GM04504 (cell line): ENCODE results near the gene TMEM225B.
A peak's percentile ranks its signal among the peaks of the same experiment; 100 is the strongest.
"Not testable (repeated sequence)": the region's sequence is repeated elsewhere in the genome, so short reads cannot be mapped to it uniquely, and the experiment has no call there.

ENCODE experiments used
- DNase-seq: peaks from one replicate; pipeline ENCODE4 v3.0.0-alpha.2; 2012; ENCODE audit warnings: low read depth

TMEM225B gene

DNA sequence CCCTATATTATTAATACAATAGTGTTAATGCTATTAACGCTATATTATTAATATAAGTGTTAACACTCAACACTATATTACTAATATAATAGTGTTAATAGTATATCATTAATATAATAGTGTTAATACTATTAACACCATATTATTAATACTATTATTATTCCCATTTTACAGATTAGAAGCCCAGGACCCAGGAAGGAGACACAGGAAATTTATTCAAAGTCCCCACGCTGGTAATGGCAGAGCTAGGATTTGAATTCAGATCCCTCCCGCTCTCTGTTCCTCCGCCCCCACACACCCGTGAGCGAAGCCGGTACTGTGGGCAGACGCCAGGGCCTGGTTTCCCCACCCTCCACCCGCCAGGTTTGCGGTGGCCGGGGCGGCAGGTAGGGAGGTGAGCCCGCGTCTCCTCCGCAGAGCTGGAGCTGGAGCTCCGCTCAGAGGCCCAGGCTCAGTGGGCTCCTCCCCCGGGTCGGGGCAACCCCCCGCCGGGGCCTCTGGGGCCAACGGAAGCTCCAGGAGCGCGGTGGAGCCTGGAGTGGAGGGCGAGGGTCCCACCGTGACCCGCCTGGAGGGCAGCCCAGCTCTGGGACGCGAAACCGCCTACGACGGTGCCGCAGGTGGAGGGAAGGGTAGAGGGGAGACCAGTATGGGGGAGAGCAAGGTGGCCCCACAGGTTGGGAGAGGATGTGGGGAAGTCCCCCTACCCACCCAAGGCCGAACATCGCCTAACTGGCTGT lies at the start of gene TMEM225B:
TSS of gene TMEM225B (plus strand) at position 506 of the 740 bp plus-strand sequence. CDS start 6,122 bp downstream, outside the sequence.
- no peak for DNase-seq

GRCh38 chr7:99549545-99549944 lies 48.5 kb upstream of the TMEM225B start:
- DNase-seq = not testable (repeated sequence)

- no peak for DNase-seq
Observed at GRCh38 chr7:99551334-99551733, 46.7 kb upstream of the TMEM225B start.

DNA sequence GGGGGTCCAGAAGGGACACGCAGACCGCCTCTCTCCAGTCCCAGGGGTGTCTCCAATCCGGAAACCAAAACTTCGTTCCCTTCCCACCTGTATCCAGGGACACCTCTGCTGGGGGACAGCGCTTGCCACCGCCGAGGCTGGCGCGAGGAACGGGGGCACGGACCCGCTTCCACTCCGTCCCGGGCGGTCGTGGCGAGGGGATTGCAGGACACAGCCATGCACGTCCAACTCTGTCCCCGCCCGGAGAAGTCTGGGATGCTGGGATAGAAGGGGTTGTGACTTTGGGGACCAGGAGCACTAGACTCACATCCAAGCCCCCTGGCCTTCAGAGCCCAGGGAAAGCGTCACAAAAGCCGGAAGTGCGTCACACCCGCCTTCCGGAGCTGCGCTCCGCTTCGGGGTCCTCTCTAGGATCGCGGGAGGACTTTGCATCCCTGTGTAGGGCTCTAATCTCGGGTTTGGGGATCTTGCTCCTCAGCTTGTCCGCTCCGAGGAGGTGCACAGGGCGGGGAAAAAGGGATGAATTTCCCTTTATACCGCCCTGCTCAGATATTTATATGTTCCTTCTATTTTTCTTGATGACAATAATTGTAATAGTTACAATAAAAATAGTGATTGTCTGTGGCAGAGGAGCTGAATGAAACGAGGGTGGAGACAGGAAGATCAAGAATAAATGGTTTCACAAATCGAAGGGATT lies 46.2 kb upstream of the TMEM225B start, which contains the start of gene FAM200A:
TSS of gene FAM200A (minus strand) at position 348 of the 697 bp plus-strand sequence. CDS start 3,707 bp downstream, outside the sequence.
- DNase-seq = peak; percentile 75

DNA sequence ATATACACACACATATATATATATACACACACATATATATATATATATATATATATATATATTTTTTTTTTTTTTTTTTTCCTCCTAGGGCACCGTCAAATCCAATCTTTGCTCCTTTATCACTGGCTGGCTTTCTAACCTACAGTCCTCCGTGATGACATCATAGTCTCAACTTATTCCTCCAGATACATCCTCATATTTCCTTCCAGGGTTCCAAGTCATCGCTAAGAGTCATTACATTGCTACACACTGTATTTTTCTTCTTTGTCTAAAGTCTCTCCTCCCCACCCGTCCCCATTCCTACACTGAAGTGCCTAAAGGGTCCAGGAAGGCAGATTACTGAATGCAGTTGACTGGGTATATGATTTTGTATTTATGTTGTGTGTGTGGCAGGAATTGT lies 45.0 kb upstream of the TMEM225B start:
- no peak for DNase-seq

DNA sequence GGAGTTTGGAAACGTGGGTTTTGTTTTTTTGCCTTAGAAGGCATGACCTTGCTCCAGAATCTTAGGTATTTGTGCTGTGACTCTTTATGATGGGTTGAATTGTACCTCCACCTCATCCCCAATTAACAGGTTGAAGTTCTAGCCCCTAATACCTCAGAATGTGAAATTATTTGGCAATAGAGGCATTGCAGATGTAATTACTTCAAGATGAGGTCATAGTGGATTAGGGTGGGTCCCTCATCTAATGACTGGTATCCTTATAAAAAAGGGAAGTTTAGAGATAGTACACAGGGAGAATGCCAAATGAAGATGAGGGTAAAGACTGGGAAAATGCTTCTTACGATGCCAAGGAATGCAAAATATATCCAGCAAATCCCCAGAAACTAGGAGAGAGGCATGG lies 43.1 kb upstream of the TMEM225B start:
- no peak for DNase-seq

DNA sequence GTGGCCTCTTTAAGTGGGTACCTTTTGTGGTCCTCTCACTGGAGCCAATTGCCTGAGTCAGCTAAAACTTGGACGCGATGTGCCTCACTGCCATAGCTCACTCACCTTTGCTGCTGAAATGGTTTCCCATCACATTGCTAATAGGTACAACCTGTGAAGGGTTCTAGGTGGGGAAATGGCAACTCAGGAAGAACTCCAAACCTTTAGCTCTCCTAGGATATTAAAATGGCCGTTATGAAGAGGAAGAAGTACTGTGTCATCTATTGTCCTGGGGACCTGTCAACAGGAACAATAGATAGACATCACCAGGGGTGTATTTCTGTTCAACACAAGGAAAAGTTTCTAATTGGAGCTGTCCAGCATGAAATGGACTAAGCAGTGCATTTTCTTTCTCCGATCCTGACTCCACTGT lies 40.9 kb upstream of the TMEM225B start:
- DNase-seq = no peak

GRCh38 chr7:99557940-99558305 lies 40.1 kb upstream of the TMEM225B start:
- DNase-seq = no peak

- DNase-seq = peak; percentile 77
Observed at GRCh38 chr7:99558306-99559174, 39.5 kb upstream of the TMEM225B start, which contains the start of gene ZNF655. Gene ZNF655, plus strand, starts transcription at chr7:99558642. Its CDS starts 1,918 bp downstream, at chr7:99560560.

DNA sequence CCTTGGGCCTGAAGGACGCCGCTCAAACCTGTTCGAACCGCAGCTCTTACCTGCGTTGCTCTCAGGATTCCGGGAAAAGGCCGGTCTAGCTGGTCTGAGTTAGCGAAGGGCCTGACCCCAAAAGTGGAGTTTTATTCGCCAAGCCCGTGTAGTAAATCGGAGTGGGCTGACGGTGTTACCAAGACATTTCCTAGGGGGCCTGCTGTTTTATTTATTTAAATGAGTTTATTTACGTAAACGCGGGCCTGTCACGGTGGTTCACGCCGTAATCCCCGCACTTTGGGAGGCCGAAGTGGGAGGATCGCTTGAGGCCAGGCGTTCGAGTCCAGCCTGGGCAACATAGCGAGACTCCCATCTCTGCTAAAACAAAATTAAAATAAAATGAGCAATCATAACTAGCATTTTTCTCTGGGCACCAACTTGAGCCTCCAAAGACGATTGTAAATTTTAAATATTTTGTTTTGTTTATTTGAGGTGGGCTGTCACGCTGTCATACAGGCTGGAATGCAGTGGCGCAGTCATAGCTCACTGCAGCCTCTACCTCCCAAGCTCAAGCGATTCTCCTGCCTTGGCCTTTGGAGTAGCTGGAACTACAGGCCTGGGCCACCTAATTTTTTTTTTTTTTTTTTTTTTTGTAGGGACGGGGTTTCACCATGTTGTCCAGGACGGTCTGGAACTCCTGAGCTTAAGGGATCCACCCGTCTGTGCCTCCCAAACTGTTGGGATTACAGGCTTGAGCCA lies 38.7 kb upstream of the TMEM225B start:
- DNase-seq = no peak

DNA sequence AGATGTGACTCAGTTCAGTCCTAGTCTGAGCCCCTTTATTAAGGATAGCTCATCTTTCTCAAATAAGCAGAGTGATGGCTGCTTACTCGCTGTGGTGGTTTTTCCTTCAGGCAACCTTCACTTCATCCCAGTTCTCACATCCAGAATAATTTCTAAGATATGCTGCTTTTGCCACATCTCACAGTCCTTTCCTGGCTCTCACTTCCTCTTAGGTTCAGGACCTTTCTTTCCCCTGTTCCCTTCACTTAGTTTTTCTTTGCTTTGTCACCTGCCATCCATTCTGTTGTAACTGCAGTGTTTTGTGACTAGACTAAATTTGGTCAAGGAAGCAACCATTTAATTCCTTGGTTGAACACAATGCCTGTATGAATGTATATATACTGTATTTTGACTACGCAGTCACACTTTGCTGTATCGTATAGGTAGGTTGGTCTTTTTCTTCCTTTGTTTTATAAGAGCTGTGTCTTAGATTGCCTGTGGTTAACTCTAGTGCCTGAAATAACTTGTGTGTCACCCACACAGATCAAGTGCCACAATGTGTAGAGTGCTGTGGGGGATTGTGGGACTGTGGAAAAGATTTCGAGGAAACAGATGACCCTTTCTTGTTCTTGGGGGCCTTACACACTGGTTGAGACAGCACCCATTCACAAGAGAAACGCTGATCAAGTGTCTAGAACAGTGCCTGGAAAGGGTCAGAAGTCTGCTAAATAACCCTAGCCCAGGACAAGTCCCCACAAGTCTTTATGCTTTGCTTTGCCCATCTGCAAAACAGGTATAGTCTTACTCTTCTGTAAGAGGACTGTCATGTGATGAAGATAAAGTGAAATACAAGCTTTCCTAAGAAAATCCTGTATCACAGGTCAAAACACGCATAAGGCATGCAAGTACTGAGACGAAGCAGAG lies 37.0 kb upstream of the TMEM225B start:
- no peak for DNase-seq

GRCh38 chr7:99561737-99562051 lies 36.4 kb upstream of the TMEM225B start:
- no peak for DNase-seq

DNA sequence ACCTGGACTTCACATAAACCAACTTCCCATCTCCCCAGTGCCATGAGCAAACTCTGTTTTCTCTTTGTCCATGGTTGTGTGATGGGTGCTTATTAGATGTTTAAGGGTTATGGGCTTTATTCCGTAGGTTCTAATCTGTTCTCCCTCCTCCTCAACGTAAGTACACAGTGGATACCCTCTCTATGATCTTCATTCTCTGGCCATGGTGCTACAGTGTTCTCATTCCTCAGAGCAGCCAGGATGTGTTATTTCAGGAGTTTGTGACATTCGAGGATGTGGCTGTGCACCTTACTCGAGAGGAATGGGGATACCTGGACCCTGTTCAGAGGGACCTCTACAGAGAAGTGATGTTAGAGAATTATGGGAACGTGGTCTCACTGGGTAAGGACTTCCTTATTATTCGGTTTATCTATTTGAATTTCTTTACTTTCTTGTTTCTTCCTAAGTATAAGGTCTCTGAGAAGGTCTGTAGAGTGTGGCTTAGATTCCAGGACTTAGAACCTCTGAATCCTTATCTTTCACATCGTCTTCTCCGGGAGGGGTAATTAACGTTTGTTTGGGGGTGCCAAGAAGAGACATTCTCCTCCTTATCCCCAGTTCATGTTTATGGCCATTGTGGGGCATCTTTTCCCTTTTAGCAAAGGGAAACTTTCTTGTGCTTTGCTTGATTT lies 35.8 kb upstream of the TMEM225B start:
- DNase-seq = no peak

DNA sequence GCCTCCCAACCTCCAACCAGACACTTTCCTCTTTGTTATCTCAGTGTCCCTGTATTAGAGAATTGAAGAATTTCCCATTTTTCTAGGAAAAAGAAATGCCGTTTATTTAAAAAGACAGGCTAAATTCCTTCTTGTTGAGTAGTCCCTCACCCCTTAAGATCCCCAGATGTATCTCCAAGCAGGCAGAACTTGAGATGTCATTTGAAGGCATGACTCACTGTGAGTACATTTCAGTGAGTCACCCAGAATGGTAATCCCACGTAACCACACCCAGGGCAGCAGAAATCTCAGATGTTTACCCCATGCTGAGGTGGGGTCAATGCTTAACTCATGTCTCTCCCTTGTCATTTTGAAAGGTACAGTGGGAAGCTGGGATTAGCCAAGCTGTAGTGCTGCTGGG lies 35.2 kb upstream of the TMEM225B start:
- DNase-seq = peak; percentile 97

DNA sequence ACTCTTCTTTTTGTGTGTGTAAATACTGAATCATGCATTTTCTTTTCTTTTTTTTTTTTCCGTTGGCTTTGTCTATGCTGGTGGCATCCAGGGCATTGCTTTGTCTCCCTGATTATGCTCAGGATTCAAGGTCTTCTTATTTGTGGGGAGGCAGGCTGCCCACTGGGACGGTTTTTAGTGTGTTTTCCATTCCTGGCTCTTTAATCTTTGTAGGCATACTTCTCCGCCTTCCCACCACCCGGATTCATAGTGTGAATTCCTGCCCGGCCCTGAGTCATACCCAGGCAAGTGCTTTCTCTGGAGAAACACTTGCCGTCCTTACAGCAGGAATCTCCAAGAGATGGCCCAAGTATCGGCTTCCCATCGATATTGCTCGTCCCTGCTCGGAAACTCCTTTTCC lies 34.4 kb upstream of the TMEM225B start:
- DNase-seq = peak; percentile 66

DNA sequence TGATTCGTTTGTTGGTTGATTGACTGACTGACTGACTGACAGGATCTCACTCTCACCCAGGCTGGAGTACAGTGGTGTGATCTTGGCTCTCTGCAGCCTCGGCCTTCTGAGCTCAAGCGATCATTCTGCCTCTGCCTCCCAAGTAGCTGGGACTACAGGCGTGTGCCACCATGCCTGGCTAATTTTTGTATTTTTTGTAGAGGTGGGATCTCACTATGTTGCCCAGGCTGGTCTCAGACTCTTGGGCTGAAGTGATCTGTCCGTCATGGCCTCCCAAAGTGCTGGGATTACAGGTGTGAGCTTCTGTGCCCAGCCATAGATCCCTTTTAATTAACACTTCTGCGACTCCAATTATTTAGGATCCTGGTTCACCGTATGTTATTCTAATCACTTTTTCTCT lies 29.3 kb upstream of the TMEM225B start:
- not testable (repeated sequence) for DNase-seq

GRCh38 chr7:99571768-99572167 lies 26.3 kb upstream of the TMEM225B start:
- DNase-seq = no peak

DNA sequence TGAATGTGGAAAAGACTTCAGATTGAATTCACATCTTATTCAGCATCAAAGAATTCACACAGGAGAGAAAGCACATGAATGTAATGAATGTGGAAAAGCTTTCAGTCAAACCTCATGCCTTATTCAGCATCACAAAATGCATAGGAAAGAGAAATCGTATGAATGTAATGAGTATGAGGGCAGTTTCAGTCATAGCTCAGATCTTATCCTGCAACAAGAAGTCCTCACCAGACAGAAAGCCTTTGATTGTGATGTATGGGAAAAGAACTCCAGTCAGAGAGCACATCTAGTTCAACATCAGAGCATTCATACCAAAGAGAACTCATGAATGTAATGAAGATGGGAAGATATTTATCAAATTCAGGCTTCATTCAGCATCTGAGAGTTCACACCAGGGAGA lies 24.8 kb upstream of the TMEM225B start:
- DNase-seq = no peak

DNA sequence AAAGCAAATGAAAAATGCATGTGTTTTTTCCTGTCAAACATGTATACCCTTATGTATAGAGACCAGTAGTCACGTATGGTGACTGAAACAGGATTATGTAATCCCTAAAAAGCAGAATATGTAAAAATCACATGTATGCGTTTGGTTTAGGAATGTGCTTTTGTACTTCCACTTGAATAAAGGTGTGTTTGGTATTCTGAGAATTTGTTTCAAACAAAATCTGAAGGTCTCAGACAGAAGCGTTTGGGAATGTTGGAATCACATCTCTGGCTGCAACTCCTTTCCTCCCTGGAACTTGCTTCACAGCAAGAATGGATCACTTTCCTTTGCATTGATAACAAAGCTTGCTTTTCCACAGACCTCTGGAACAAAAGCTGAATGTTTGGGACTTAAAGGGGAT lies 21.8 kb upstream of the TMEM225B start:
- DNase-seq = no peak

DNA sequence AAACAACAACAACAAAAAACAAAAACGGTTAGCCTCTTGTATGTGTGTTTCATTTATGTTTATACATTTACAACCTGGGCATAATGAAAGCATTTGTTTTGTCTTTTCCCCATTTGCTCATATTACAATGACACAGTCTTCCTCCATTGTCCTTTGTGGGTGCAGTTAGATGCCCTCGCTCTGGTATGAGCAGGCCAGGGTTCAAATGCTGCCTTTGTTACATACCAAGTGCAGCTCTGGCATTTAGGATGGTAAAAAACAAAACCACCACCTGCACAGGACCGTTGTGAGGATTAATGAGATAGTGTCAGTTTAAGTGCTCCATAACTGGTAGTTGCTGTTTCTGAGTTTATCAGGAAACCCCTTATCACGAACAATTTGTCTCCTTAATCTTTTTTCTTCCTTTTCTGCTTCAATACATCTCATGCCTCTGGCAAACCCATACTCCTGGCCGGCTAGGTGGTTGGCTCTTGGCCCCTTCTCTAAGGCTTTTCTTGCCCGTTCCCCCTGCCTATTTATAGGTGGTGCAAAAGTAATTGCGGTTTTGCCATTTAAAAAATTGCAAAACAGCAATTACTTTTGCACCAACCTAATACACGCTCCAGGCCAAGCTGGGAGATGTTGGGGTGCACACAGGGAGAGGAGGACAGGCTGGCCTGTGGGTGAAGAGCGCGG lies 18.6 kb upstream of the TMEM225B start:
- DNase-seq = no peak
